Caco-2 (cell line): ENCODE data around the gene VPS8. TPM values are rescaled to one million over a fixed set of nuclear protein-coding genes. Genes with fewer than 3 reads are reported as not detected.
"Not testable (repeated sequence)": the region's sequence is repeated elsewhere in the genome, so short reads cannot be mapped to it uniquely, and the experiment has no call there.

Experiments
- BruUV-seq: library from RNA; stranded (reverse); fragments of 400-500 nt; replicated peaks from 2 replicates; lab custom pipeline; 2021; lab: Mats Ljungman, UMichigan
- CTCF ChIA-PET: fragments of 300-600 bp; sonication (Branson Sonifier 250); formaldehyde crosslinking; loops from one replicate; lab custom pipeline; 2022; ENCODE audit warnings: antibody characterized with exemption; lab: Charles Lee
- POLR2A ChIA-PET: fragments of 300-600 bp; sonication (Branson Sonifier 250); formaldehyde crosslinking; loops from one replicate; lab custom pipeline; 2022; ENCODE audit warnings: antibody characterized with exemption; lab: Charles Lee
- DNase-seq, 2 experiments: peaks; one replicate each; pipeline versions ENCODE4 v3.0.0 to v3.0.0-alpha.2; 2020 to 2022
- H3K27me3 ChIP-seq: replicated peaks from 2 replicates; pipeline ENCODE4 v1.6.0; 2011; ENCODE audit warnings: low read length; ENCODE audit not compliant: control insufficient read depth, insufficient read depth
- H3K36me3 ChIP-seq: 2 replicates; pipeline ENCODE4 v1.5.1; 2011; ENCODE audit warnings: low read length; ENCODE audit not compliant: control insufficient read depth, insufficient read depth
- H3K4me1 ChIP-seq: fragments of 250-450 bp; sonication (Bioruptor Pico); 2 replicates; pipeline ENCODE4 v1.5.1; 2020; ENCODE audit warnings: mild to moderate bottlenecking
- H3K4me3 ChIP-seq: 2 replicates; pipeline ENCODE4 v1.5.1; 2011; ENCODE audit warnings: low read depth, mild to moderate bottlenecking, control low read depth, low read length
- H3K9me3 ChIP-seq: fragments of 250-450 bp; sonication (Bioruptor Pico); 2 replicates; pipeline ENCODE4 v1.5.1; 2020; ENCODE audit warnings: mild to moderate bottlenecking, moderate library complexity
- H3K27ac Mint-ChIP-seq: one replicate; pipeline ENCODE4 v1.8.0; 2022; ENCODE audit warnings: mixed read lengths; ENCODE audit not compliant: unreplicated experiment
- H3K27me3 Mint-ChIP-seq: one replicate; pipeline ENCODE4 v1.8.0; 2022; ENCODE audit warnings: mixed read lengths; ENCODE audit not compliant: insufficient read depth, unreplicated experiment
- H3K36me3 Mint-ChIP-seq: one replicate; pipeline ENCODE4 v1.8.0; 2022; ENCODE audit warnings: mild to moderate bottlenecking, mixed read lengths; ENCODE audit not compliant: insufficient read depth, unreplicated experiment
- H3K4me1 Mint-ChIP-seq: one replicate; pipeline ENCODE4 v1.8.0; 2022; ENCODE audit warnings: low read depth, mixed read lengths; ENCODE audit not compliant: unreplicated experiment
- H3K4me3 Mint-ChIP-seq: one replicate; pipeline ENCODE4 v1.8.0; 2022; ENCODE audit warnings: mild to moderate bottlenecking, moderate library complexity, mixed read lengths; ENCODE audit not compliant: unreplicated experiment
- H3K9me3 Mint-ChIP-seq: one replicate; pipeline ENCODE4 v1.8.0; 2022; ENCODE audit warnings: mixed read lengths; ENCODE audit not compliant: unreplicated experiment
- intact Hi-C: fragments of 100-400 bp; cut with micrococcal nuclease; formaldehyde crosslinking; loops from one replicate; pipeline ENCODE4 v1.10.0; 2022; ENCODE audit not compliant: unreplicated experiment
- total RNA-seq: library from RNA; stranded (reverse); gene quantifications from 2 replicates; pipeline ENCODE4 v1.2.3, GENCODE V29; 2022
- TF ChIP-seq, protein P1 (sequence below), 2 experiments: fragments of 200-600 bp in 1 of 2; IDR thresholded peaks; 1 replicate in 1 of 2; 2 replicates in 1 of 2; pipeline versions ENCODE4 v1.5.1 to v1.8.0; 2011 to 2022; ENCODE audit warnings: antibody characterized with exemption in 1 of 2, control low read depth in 1 of 2, inconsistent platforms in 1 of 2, low read depth in 1 of 2, low read length in 1 of 2, mild to moderate bottlenecking in 1 of 2, moderate library complexity in 1 of 2; ENCODE audit not compliant: insufficient read depth in 1 of 2, severe bottlenecking in 1 of 2, unreplicated experiment in 1 of 2

VPS8 gene
- total RNA-seq, 1 experiment from 2014 or later, result 44.7 TPM

DNA sequence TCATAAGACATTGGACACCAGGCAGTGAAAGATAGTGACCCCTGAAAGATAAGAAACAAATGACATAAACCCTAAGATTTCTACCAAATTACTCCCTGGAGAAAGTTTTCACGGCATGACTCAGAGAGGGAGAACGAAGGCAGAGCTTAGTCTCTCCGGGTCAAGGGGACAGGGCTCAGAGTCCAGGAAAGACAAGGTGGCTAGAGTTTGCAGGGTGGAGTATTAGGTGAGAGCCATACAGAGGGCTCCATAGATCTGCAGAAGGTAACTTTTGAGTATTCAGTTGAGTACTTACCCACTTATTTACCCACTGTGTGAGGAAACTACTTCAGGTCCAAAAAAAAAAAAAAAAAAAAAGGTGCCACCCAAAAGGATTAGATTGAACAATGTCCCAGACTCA, 197.7 kb downstream of the VPS8 start:
- no TSS peak for BruUV-seq
- intact Hi-C loops, result no loop called here
- H3K36me3 ChIP-seq, result no peaks in the 10 kb centered on the region
- H3K9me3 ChIP-seq, result peaks cover 7% of the 10 kb centered on the region; the same call in 1 of the 2 replicates
- no peak overlapping the region for H3K4me3 Mint-ChIP-seq
- H3K4me1 ChIP-seq, result no peaks in the 10 kb centered on the region
- TF ChIP-seq, protein P1, sequence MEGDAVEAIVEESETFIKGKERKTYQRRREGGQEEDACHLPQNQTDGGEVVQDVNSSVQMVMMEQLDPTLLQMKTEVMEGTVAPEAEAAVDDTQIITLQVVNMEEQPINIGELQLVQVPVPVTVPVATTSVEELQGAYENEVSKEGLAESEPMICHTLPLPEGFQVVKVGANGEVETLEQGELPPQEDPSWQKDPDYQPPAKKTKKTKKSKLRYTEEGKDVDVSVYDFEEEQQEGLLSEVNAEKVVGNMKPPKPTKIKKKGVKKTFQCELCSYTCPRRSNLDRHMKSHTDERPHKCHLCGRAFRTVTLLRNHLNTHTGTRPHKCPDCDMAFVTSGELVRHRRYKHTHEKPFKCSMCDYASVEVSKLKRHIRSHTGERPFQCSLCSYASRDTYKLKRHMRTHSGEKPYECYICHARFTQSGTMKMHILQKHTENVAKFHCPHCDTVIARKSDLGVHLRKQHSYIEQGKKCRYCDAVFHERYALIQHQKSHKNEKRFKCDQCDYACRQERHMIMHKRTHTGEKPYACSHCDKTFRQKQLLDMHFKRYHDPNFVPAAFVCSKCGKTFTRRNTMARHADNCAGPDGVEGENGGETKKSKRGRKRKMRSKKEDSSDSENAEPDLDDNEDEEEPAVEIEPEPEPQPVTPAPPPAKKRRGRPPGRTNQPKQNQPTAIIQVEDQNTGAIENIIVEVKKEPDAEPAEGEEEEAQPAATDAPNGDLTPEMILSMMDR (IDR thresholded peaks at IDR 0.05; ENCODE audit: insufficient read depth in 1 of 2, low read depth in 1 of 2, low read length in 1 of 2, severe bottlenecking in 1 of 2, unreplicated experiment in 1 of 2), result no peak
- H3K9me3 Mint-ChIP-seq, result peaks cover 24% of the 10 kb centered on the region
- no peak for DNase-seq
- H3K27me3 Mint-ChIP-seq, result no peaks in the 10 kb centered on the region
- H3K36me3 Mint-ChIP-seq, result peaks cover 11% of the 10 kb centered on the region
- no peak overlapping the region for H3K27ac Mint-ChIP-seq
- no peak overlapping the region for H3K4me3 ChIP-seq
- H3K27me3 ChIP-seq, result no peaks in the 10 kb centered on the region
- ChIA-PET CTCF (no interaction called here), POLR2A (no interaction called here)
- no peaks in the 10 kb centered on the region for H3K4me1 Mint-ChIP-seq

DNA sequence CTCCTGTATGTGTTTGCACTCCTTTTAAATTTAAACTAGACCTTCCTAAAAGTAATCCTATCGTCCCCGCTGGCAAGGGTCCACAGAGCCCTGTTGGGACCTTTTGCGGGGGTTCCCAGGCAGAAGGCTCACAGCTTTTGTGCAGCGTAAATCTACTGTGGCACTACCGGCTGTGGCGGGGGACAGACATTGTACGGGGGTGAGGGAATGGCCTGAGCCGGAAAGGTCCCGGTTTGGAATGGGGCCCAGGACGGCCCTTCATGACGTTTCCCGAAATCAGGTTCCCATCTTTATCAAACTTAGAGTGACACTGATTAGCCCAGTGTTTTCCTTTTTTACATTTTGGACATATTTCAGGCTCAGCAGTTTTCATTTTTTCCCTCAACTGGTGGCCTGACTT, 205.6 kb downstream of the VPS8 start:
- H3K4me1 ChIP-seq, H3K27me3 Mint-ChIP-seq, BruUV-seq, DNase-seq, CTCF ChIA-PET, intact Hi-C loops, POLR2A ChIA-PET, H3K36me3 ChIP-seq, H3K27ac Mint-ChIP-seq, H3K27me3 ChIP-seq, H3K4me1 Mint-ChIP-seq, H3K36me3 Mint-ChIP-seq, H3K4me3 ChIP-seq, H3K4me3 Mint-ChIP-seq, H3K9me3 ChIP-seq: not testable (repeated sequence)
- H3K9me3 Mint-ChIP-seq, result peaks cover 10% of the 10 kb centered on the region

DNA sequence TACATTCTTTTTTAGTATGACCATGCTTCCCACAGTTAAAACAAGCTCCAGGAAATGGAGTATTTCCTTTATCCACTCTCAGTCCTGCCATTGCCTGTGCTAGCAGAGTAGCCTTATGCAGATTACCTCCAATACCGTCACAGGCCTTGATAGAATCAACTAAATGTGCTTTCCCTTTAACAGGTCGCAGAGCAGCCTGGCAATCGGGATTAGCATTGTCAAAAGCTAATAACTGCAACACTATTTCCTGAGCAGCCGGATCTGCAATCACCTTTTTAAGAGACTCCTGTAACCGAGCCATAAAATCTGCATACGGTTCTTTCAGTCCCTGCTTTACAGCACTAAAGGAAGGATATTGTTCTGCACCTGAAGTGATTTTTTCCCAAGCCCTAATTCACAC, 206.0 kb downstream of the VPS8 start:
- H3K9me3 ChIP-seq, H3K27me3 Mint-ChIP-seq, POLR2A ChIA-PET, H3K4me1 Mint-ChIP-seq, CTCF ChIA-PET, DNase-seq, intact Hi-C loops, BruUV-seq, H3K36me3 Mint-ChIP-seq, H3K4me3 ChIP-seq, H3K36me3 ChIP-seq, H3K27ac Mint-ChIP-seq, H3K4me3 Mint-ChIP-seq, H3K4me1 ChIP-seq, H3K27me3 ChIP-seq: not testable (repeated sequence)
- H3K9me3 Mint-ChIP-seq, result peaks cover 10% of the 10 kb centered on the region

DNA sequence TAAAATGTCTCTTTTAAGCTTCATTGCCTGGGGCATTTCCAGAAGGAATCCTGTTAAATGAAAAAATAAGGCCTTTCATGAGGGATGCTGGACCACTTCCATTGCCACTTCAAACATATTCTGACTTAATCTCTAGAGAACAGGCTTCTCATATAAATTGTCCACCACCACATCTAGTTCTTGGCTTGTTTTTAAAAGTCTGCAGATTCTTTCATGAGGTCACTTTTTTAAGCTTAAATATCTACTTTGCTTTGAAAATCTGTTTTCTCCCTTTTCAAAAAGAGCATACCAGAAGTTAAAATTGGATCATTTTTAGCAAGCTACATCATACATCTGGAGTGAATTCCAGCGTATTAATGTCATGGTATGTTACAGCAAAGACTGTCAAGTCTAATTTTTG, 209.3 kb downstream of the VPS8 start:
- BruUV-seq, result no TSS peak
- peaks cover 10% of the 10 kb centered on the region for H3K9me3 Mint-ChIP-seq
- H3K4me1 Mint-ChIP-seq, result no peaks in the 10 kb centered on the region
- H3K9me3 ChIP-seq, result 0 out of 2 replicates have a peak, but pooled peaks cover 10% of the 10 kb centered on the region
- no peak overlapping the region for H3K4me3 Mint-ChIP-seq
- H3K27ac Mint-ChIP-seq, result no peak overlapping the region
- DNase-seq, result no peak
- ChIA-PET POLR2A (no interaction called here), CTCF (interaction anchor here (0.5 kb wide), 1 partner anchor 420 kb away, joined by 6 read pairs; no protein-coding TSS in a partner anchor)
- H3K4me3 ChIP-seq, result no peak overlapping the region
- intact Hi-C loops, result no loop called here
- TF ChIP-seq, protein P1 (IDR thresholded peaks at IDR 0.05; ENCODE audit: insufficient read depth in 1 of 2, low read depth in 1 of 2, low read length in 1 of 2, severe bottlenecking in 1 of 2, unreplicated experiment in 1 of 2), result no peak
- no peaks in the 10 kb centered on the region for H3K36me3 Mint-ChIP-seq
- no peaks in the 10 kb centered on the region for H3K27me3 ChIP-seq
- no peaks in the 10 kb centered on the region for H3K36me3 ChIP-seq
- no peaks in the 10 kb centered on the region for H3K4me1 ChIP-seq
- H3K27me3 Mint-ChIP-seq, result no peaks in the 10 kb centered on the region
